HK-2 (cell line): Measurements from ENCODE around the gene TUG1.

Experiments
- DNase-seq: peaks from one replicate; pipeline ENCODE4 v3.0.0-alpha.2; 2018; ENCODE audit not compliant: unreplicated experiment

TUG1 gene

GRCh38 chr22:31001124-31001770 lies 32.2 kb downstream of the TUG1 start:
- DNase-seq, result no peak

- no peak for DNase-seq
Measured at GRCh38 chr22:31005535-31005934, 36.5 kb downstream of the TUG1 start.

- DNase-seq, result no peak
Measured at GRCh38 chr22:31019191-31019930, 50.3 kb downstream of the TUG1 start.

DNA sequence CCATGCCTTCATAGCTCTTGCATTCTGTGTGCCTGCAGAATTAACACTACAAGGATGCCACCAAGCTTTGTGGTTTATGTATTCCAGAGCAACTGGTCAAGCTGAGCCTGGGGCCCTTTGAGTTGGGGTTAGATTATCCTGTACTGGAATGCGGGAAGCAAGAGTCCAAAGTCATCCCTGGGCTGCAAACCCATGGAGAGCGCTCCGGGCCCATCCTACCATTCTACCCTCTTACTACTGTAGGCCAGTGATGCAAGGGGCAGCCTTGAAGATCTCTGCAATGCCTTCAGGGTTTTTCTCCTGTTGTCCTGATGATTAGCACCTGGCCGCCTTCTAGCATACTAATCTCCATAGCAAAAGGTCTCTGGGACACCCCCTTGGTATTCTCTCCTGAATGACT lies 51.3 kb downstream of the TUG1 start:
- DNase-seq, result no peak

- no peak for DNase-seq
Measured at GRCh38 chr22:31022516-31022915, 53.5 kb downstream of the TUG1 start.
